Brain microvascular endothelial cell (primary cell): ENCODE results near the gene MERTK.
A peak's percentile ranks its signal among the peaks of the same experiment; 100 is the strongest.

Experiments
- DNase-seq: peaks from one replicate; pipeline ENCODE4 v3.0.0-alpha.2; 2020
- H3K27ac ChIP-seq: fragments of 250-450 bp; sonication (Bioruptor Pico); 2 replicates; pipeline ENCODE4 v1.5.1; 2020; ENCODE audit warnings: mild to moderate bottlenecking, moderate library complexity
- H3K27me3 ChIP-seq: fragments of 250-450 bp; sonication (Bioruptor Pico); replicated peaks from 2 replicates; pipeline ENCODE4 v1.5.1; 2020; ENCODE audit warnings: mild to moderate bottlenecking
- H3K36me3 ChIP-seq: fragments of 250-450 bp; sonication (Bioruptor Pico); replicated peaks from 2 replicates; pipeline ENCODE4 v1.5.1; 2020; ENCODE audit warnings: mild to moderate bottlenecking
- H3K4me3 ChIP-seq: 2 replicates; pipeline ENCODE4 v1.5.1; 2011; ENCODE audit warnings: low read depth, mild to moderate bottlenecking, control low read depth, low read length, moderate library complexity
- CTCF ChIP-seq: IDR thresholded peaks from 2 replicates; pipeline ENCODE4 v1.5.1; 2011; ENCODE audit warnings: low read depth, mild to moderate bottlenecking, moderate library complexity, low read length, control low read depth, inconsistent platforms; ENCODE audit errors: missing control alignments
- in situ Hi-C: cut with HindIII; loops from 2 replicates; pipeline ENCODE4 v1.10.0; 2017; ENCODE audit warnings: low sequenced_read_pairs, low pct_ligation_motif_present

The MERTK gene

GRCh38 chr2:111884592-111884964, 13.8 kb upstream of the MERTK start:
- in situ Hi-C loops: loop anchor here (25.0 kb wide), 1 partner anchor 153 kb away; no protein-coding TSS in a partner anchor
- H3K27ac ChIP-seq: peak overlapping the region; percentile 51

GRCh38 chr2:111896024-111896423, 2.4 kb upstream of the MERTK start:
- H3K36me3 ChIP-seq: no peaks in the 10 kb centered on the region
- H3K4me3 ChIP-seq: no peak overlapping the region
- no peak for TF ChIP-seq CTCF
- peaks cover 9% of the 10 kb centered on the region for H3K27me3 ChIP-seq
- H3K27ac ChIP-seq: no peak overlapping the region
- no peak for DNase-seq
- in situ Hi-C loops: loop anchor here (25.0 kb wide), 1 partner anchor 141 kb away; no protein-coding TSS in a partner anchor

More at GRCh38 chr2:111884592-111884964, 13.8 kb upstream of the MERTK start:
- Histone ChIP-seq H3K27me3 (no peaks in the 10 kb centered on the region), H3K36me3 (no peaks in the 10 kb centered on the region), H3K4me3 (peak overlapping the region; percentile 95)
- DNase-seq: no peak
- peak; percentile 9 for TF ChIP-seq CTCF

GRCh38 chr2:111896576-111896975, 1.8 kb upstream of the MERTK start:
- Histone ChIP-seq H3K4me3 (no peak overlapping the region), H3K27me3 (peaks cover 9% of the 10 kb centered on the region), H3K36me3 (no peaks in the 10 kb centered on the region), H3K27ac (no peak overlapping the region)
- in situ Hi-C loops: loop anchor here (25.0 kb wide), 1 partner anchor 141 kb away; no protein-coding TSS in a partner anchor
- no peak for DNase-seq
- no peak for TF ChIP-seq CTCF

- peak overlapping the region; percentile 63 for H3K4me3 ChIP-seq
- H3K27ac ChIP-seq: no peak overlapping the region
- no peaks in the 10 kb centered on the region for H3K36me3 ChIP-seq
- no peak for DNase-seq
- TF ChIP-seq CTCF: no peak
- peaks cover 11% of the 10 kb centered on the region for H3K27me3 ChIP-seq
- in situ Hi-C loops: loop anchor here (25.0 kb wide), 1 partner anchor 140 kb away; no protein-coding TSS in a partner anchor
These were observed 830 bp upstream of the MERTK start for GRCh38 chr2:111897630-111897923.

- DNase-seq: no peak
- no peak overlapping the region for H3K27ac ChIP-seq
- H3K36me3 ChIP-seq: no peaks in the 10 kb centered on the region
- H3K4me3 ChIP-seq: peak overlapping the region; percentile 54
- in situ Hi-C loops: loop anchor here (25.0 kb wide), 1 partner anchor 138 kb away; no protein-coding TSS in a partner anchor
- H3K27me3 ChIP-seq: peaks cover 11% of the 10 kb centered on the region
- no peak for TF ChIP-seq CTCF
These were observed 502 bp downstream of the MERTK start for GRCh38 chr2:111898703-111899514.

- Histone ChIP-seq H3K27ac (no peak overlapping the region), H3K27me3 (peaks cover 11% of the 10 kb centered on the region), H3K4me3 (no peak overlapping the region), H3K36me3 (no peaks in the 10 kb centered on the region)
- peak; percentile 36 for DNase-seq
- TF ChIP-seq CTCF: peak; percentile 62
- in situ Hi-C loops: no loop called here
These were observed 2.5 kb downstream of the MERTK start for GRCh38 chr2:111900859-111901258.
